Adrenal gland (tissue), 5 donors: ENCODE measurements around the gene CEP85L.

ENCODE experiments used
- POLR2A ChIP-seq, 2 donors: fragments of 450-650 bp; IDR thresholded peaks; one replicate each; pipeline ENCODE4 v1.6.1; 2017; ENCODE audit warnings: antibody characterized with exemption in 2 of 2, mild to moderate bottlenecking in 2 of 2, moderate library complexity in 1 of 2
- TF ChIP-seq, protein P1 (sequence below), 6 experiments: fragments of 450-650 bp in 4 of 6; fragments of 200-600 bp in 2 of 6; sonication (generic) in 1 of 6; IDR thresholded peaks; 1 replicate in 5 of 6; 2 replicates in 1 of 6; pipeline versions ENCODE4 v1.5.1 to v1.8.0; 2016 to 2021; ENCODE audit warnings: antibody characterized with exemption in 6 of 6, mild to moderate bottlenecking in 2 of 6, moderate library complexity in 1 of 6
- donor health status: DM: no; HTN: no; CAD: no.

GRCh38 chr6:118661831-118662230, 10.4 kb upstream of the CEP85L start:
- TF ChIP-seq, protein P1, sequence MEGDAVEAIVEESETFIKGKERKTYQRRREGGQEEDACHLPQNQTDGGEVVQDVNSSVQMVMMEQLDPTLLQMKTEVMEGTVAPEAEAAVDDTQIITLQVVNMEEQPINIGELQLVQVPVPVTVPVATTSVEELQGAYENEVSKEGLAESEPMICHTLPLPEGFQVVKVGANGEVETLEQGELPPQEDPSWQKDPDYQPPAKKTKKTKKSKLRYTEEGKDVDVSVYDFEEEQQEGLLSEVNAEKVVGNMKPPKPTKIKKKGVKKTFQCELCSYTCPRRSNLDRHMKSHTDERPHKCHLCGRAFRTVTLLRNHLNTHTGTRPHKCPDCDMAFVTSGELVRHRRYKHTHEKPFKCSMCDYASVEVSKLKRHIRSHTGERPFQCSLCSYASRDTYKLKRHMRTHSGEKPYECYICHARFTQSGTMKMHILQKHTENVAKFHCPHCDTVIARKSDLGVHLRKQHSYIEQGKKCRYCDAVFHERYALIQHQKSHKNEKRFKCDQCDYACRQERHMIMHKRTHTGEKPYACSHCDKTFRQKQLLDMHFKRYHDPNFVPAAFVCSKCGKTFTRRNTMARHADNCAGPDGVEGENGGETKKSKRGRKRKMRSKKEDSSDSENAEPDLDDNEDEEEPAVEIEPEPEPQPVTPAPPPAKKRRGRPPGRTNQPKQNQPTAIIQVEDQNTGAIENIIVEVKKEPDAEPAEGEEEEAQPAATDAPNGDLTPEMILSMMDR (IDR thresholded peaks at IDR 0.05) = no peak
- no peak for TF ChIP-seq POLR2A (IDR thresholded peaks at IDR 0.05)
